CD4-positive, alpha-beta T cell treated with Interleukin-6 for 4 hours (primary cell): ENCODE data around the gene NUPR1.
"Not testable (repeated sequence)": the region's sequence is repeated elsewhere in the genome, so short reads cannot be mapped to it uniquely, and the experiment has no call there.

ENCODE experiments used
- DNase-seq: peaks from one replicate; pipeline ENCODE4 v3.0.0-alpha.2; 2020; ENCODE audit warnings: mixed read lengths

Gene NUPR1

DNA sequence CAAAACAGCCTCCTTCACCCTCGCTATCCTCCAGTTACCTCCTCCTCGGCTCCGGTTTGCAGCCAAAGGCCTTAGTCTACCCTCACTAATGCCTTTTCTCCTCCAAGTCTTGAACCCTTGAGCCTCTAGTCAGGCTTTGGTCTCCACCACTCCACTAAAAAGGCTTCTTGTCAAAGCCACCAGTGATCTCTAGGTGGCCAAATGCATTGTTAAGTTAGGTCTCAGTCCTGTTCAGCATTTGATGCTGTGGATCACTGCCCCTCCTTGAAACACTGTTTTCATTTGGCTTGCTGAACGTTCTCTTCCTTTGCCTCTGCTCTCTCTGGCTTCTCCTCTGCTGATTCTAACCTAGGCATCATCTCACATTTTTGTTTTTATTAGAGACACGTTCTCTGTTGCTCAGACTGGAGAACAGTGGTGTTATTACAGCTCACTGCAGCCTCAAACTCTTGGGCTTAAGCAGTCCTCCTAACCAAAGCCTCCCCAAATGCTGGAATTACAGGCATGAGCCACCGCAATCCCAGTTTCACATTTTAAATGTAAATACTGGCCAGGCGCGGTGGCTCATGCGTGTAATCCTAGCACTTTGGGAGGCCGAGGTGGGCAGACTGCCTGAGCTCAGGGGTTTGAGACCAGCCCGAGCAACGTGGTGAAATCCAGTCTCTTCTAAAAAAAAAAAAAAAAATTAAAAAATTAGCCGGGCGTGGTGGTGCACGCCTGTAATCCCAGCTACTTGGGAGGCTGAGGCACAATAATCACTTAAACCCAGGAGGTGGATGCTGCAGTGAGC is 16.1 kb upstream of the NUPR1 start:
- no peak for DNase-seq

DNA sequence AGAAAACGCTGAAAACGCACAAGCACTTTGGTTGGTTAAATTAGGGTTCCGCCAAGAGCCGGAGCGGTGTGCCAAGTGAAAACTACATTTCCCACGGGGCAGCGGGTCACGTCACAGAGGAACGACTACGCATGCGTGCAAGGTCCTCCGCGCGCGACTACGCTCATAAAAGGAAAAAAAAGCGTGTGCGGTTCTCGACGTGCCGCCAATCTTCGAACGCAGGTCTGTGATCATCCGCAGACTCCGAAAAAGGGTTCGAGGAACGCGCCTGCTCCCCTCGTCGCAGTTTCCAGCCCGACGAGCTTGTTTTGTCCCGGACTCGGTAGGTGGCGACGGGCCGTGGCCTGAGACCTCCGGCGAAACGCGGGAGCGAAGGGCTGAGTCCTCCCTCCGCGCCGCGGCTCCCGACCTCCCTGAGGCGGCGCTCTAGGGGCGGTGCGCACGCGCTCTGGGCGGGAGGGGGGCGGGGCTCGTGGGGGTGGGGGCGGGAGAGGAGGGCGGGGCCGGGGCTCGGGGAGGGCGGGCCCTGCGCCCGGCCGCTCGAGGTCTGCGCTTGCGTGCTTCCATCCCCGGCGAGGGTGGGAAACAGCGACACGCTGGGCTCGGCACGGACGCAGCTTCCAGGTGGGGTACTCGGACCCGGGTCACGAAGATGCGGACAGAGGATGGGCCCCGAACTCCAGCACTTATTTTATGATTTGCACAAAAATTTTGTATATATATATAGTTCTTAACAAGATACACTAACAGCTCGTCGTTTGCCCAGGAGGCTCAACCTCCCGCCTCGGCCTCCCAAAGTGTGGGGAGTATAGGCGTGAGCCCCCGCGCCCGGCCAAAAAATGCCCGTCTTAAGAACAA is 15.2 kb upstream of the NUPR1 start, which contains the start of gene SGF29:
Gene SGF29 (plus strand): TSS at position 145 of the 858 bp plus-strand sequence. CDS start 27,150 bp downstream, outside the sequence.
- DNase-seq = peak; percentile 94

DNA sequence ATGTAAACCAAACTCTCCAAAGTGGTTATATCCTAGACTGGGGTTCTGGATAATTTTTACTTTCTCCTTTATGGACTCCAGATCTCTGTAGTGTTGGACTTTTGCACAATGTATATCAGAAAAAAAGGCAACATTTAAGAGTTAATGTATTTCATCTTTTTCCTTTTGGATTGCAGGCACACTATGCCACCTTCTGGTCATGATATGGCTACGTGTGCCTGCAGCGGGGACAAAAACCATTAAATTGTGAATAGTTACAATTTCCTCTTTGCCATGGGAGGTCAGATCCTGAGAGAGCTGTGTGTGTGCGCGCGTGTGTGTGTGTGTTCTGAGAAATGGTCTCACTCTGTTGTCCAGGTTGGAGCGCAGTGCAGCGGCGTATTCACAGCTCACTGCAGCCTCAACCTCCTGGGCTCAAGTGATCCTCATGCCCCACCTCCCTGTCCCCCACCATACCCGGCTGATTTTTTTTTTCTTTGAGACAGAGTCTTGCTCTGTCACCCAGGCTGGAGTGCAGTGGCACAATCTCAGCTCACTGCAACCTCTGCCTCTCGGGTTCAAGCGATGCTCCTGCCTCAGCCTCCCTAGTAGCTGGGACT is 10.6 kb upstream of the NUPR1 start:
- peak; percentile 33 for DNase-seq

DNA sequence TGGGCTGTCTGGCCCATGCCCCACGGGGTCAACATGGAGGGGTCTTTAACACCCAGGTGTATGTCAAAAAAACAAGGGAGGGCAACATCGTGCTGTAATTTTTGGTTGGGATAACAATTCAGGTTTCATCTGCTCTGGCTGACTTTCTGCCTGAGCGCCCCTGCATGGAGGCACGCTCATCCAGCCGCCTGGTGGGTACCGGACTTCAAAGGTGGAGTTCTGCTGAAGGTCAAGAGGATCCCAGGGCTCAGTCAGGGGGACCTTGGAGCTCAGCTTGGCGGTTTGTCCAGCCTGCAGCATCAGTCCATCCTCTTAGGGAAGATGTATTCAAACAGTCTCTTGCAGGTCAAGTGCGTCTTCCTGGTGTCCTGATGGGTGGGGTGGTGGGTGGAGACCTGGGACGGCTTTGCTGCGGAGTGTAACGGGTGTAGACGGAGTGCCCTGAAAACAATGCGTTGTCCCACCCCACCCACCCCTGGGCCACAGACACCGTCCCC is 9.6 kb upstream of the NUPR1 start:
- no peak for DNase-seq

DNA sequence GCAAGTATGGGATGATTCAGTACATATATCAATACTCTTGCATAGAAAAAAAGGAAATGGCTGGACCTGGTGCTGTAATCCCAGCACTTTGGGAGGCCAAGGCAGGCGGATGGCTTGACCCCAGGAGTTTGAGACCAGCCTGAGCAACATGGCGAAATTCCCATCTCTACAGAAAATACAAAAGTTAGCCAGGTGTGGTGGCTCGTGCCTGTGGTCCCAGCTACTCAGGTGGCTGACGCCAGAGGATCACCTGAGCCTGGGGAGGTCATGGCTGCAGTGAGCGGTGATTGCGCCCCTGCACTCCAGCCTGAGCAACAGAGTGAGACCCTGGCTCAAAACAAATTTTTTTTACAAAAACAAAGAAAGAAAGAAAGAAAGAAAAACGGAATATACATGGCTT is 7.9 kb upstream of the NUPR1 start:
- DNase-seq = no peak

DNA sequence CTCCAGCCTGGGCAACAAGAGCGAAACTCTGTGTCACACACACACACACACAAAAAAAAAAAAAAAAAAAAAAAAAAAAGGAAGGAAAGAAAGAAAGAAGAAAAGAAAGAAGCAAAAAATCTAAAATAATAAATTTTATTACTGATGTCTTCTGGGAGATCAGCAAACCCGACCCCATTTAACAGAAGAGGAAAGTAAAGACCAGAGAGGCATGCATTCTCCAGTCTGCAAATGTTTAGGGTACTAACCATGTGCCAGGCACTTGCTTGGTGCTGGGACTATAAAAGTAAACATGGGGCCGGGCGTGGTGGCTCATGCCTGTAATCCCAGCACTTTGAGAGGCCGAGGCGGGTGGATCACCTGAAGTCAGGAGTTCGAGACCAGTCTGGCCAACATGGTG is 7.2 kb upstream of the NUPR1 start:
- not testable (repeated sequence) for DNase-seq

DNA sequence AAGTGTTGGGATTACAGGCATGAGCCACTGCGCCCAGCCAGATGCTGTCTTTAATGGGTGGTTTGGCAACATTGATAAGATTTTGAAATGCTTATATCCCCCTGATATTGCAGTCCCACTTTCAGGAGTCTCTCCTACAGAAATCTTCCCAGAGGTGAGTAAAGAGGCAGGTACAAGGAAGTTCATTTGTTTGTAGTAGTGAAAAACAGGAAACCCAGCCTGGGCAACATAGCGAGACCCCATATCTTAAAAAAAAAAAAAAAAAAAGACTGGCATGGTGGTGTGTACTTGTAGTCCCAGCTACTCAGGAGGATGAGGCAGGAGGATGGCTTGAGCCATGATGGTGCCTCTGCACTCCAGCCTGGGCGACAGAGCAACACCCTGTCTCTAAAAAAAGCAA is 6.2 kb upstream of the NUPR1 start:
- DNase-seq = no peak

DNA sequence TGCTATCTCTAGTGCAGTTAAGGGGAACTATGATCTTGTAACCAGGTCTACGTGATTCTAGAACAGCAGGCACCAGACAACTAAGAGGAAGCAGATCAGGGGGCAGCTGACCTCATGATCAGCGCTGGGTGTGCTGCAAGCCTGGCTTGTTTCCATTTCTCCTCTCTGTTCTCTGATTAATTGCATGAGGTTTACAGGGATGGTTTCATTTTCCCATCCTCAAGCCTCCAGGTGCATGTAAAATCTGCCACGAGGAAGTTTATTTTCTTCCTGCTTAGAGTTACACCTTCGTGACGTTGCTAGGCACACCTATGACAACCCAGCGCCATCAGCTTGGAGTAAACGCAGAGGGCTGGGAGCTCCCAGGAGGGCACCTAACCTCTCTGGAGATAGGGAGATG is 4.3 kb upstream of the NUPR1 start:
- DNase-seq = no peak

DNA sequence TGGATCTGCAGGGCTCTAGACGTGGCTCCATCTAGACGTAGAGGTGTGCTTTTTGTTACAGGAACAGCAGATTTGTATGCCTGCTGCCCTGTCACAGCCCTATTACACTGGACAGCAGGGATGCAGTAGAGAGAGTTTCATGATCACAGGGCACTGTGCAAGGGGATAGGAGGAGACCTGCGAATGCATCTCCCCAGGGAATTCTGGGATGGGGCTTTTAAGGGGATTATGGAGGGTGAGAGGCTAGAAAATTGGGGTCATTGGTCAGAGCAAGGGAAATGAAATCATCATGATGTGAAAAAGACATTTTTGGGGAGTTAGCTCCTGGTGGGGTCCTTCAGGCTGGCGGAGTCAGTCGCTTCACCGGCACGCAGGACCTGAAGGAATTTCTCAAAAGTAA is 3.9 kb upstream of the NUPR1 start:
- DNase-seq = no peak

DNA sequence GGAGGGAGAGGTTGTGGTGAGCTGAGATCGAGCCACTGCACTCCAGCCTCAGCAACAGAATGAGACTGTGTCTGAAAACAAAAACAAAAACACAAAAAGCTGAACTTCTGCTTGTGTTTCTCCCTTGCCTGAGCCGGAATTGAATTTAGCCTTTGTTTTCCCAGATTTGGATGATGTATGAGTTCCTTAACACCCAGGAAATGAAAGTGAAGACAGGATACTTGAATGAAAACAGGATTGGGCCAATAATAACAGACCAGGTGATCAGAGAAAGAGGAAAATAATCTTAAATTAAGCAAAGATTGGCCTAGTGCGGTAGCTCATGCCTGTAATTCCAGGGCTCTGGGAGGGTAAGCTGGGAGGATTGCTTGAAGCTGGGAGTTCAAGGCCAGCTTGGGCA is 1.6 kb upstream of the NUPR1 start:
- DNase-seq = no peak

DNA sequence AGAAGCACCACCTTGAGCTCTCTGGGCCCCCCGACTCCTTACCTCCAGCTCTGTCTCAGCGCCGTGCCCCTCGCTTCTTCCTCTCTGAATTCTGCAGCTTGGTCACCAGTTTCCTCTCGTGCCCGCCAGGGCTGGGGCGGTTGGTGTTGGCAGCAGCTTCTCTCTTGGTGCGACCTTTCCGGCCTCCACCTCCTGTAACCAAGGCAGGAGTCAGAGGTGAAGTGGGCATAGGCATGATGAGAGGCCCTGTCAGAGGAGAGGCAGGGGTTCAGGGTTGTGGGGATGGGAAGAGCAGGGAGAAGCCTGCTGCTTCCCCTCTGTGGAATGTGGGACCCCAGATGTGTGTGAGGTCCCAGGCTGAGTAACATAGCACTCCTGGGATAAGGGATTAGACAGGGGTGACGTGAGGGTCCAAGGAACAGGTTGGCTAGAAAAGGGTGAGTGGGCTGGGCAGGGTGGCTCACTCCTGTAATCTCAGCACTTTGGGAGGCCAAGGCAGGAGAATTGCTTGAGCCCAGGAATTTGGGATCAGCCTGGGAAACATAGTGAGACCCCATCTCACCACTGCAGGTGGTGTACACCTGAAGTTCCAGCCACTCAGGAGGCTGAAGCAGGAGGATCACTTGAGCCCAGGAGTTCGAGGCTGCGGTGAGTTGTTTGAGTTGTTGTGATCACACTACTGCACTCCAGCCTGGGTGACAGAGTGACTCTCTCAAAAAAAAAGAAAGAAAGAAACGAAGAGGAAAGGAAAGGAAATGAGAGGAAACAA is 626 bp downstream of the NUPR1 start:
- DNase-seq = no peak

DNA sequence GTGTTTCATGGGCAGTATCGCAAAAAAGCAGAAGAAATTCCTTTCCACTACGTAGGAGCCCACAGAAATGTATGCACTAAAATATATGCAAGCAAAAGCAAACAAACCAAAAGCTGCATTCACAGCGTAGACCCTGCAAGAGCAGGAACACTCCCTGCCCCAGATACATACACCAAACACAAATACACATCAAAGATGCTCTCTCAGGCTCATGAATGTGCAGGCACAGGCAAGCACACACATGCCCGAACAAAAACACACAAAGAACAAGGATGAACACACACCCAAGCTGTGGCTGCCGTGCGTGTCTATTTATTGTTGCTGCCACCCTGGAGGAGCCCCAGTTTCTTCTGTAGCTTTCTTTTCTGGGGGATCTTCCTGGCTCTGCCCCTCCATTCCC is 1.7 kb downstream of the NUPR1 start:
- DNase-seq = no peak

DNA sequence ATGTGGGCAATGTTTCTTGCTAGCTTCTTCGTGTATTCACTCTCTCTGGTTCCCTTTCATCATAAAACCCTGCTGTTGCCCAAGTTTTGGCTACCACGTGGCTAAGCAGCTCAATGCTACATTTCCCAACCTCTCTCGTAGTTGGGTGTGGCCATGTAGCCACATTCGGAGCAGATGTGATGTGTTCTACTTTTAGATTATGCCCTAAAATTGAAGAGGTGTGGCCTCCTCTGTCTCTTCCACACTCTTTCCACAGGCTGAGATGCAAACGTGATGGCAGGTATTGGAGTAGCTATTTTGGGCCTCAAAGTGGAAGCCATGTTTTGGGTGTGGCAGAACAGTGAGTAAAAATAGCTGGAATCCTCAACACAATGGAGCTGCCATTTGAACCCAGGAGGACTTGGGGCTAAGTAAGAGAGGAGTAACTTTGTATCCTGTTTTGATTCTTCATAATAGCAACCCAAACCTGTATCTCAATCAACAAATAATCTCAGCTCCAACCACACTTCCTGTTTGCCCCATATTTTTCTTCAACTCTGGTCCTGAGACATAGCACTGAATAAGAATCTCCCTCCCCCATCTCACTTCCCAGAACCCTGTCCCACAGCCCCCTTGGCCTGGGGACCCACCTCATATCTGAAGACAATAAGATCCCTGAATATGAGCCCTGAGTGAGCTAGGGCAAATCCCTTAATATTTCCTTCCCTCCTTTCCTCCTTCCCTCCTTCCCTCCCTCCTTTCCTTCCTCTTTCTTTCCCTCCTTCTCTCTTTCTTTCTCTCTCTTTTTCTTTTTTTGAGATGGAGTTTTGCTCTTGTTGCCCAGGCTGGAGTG is 4.0 kb downstream of the NUPR1 start:
- peak; percentile 19 for DNase-seq

DNA sequence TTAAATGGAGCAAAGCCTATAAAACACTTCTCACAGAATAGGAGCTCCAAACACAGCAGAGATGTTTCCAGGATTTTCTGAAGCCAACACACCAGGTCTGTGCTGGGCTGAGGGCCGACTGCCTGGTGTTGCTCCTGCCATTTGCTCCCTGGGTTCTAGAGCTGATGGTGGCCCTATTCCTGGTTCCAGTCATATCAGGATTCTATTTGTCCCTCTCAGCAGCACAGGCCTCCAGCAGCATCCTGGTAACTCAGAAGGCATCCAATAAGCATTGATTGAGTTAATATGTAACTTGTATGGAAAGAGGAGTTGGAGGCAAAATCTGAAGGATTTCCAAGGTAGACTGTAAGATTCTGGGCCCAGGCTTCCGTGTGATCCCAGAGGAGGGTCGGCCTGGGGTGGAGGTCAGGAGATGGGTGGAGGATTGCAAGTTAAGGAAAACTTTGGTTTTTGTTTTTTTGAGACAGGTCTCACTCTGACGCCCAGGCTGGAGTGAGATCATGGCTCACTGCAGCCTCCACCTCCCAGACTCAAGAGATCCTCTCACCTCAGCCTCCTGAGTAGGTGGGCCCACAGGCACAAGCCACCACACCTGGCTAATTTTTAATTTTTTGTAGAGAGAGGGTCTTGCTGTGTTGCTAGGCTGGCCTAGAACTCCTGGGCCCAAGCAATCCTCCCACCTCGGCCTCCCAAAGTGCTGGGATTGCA is 5.7 kb downstream of the NUPR1 start:
- DNase-seq = no peak

DNA sequence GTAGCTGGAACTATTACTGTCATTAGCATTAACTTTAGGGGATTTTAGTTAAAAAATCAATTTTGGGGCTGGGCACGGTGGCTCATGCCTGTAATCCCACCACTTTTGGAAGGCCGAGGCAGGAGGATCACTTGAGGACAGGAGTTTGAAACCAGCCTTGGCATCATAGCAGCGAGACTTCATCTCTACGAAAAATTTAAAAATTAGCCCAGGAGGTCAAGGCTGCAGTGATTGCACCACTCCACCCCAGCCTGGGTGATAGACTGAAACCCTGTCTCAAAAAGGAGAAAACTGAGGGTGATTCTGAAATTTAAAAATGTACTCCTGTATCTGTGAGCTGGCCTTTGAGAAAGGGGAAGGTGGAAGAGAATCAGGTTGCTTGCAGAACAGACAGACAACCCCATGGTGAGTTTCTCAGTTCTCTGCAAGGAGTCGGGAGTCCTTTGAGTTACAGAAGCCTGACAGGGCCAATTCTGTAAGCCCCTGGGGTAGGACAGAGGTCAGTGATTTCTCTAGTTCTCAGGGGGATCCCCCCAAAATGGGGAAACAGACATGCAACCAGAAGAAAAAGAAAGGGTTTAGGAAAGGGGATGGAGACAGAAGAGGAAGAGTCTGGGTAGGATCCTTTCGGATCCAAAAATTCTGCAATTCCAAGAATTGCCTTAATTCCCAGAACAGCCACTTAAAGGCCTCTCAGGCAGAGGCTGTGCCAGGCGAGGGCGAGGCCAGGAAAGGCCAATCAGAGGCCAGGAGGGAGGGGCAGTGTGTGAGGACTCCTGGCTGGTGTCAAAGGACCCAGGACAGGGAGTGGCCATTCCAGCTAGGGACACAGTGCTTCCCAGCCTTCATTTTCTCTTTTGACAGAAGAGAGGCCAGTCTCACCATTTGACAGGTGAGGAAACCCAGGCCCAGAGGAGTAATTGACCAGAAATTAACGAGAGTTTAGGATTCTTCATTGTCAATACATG is 6.7 kb downstream of the NUPR1 start:
- no peak for DNase-seq

DNA sequence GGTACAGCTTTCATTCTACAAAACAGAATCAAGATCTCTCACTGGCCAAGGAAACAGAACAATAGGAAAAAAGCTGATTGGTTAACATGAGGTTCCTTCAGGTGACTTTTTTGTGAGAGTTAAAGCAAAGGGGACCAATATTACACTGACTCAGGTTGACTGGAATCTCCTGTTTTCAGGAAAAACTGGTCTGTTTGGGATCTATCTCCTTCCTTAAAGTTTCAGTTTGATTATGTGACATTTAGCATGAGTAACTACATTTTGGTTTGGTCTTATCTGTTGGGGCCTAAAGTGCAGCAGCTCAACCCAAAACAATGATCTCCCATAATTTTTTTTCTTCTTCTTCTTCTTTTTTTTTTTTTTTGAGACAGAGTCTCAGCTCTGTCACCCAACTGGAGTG is 9.7 kb downstream of the NUPR1 start:
- no peak for DNase-seq

DNA sequence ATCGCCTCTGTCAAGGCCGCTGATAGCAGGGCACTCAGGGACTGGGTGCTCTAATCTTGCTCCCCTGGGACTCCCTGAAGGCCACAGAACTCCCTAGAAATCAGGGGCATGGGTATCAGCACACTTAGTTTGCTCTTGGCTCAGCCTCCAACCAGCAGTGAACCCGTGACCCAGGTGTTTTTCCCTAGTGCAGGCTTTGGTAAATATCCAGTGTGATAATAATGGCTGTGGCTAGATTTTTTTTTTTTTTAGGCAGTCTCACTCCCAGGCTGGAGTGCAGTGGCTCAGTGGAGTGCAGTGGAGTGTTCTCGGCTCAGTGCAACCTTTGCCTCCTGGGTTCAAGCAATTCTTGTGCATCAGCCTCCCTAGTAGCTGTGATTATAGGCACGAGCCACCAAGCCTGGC is 10.3 kb downstream of the NUPR1 start:
- no peak for DNase-seq

DNA sequence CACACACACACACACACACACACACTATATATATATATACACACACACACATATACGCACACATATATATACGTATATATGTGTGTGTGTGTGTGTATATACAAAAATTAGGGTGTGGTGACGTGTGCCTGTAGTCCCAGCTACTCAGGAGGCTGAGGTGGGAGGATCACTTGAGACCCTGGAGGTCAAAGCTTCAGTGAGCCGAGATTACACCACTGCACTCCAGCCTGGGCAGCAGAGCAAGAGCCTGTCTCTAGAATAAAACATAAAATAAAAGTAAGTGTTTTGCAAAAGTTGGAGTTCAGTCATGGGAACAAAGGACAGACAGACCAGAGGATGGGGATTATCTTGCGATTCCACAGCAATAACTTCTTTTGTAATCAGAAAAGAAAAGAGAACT is 10.8 kb downstream of the NUPR1 start:
- DNase-seq = no peak

DNA sequence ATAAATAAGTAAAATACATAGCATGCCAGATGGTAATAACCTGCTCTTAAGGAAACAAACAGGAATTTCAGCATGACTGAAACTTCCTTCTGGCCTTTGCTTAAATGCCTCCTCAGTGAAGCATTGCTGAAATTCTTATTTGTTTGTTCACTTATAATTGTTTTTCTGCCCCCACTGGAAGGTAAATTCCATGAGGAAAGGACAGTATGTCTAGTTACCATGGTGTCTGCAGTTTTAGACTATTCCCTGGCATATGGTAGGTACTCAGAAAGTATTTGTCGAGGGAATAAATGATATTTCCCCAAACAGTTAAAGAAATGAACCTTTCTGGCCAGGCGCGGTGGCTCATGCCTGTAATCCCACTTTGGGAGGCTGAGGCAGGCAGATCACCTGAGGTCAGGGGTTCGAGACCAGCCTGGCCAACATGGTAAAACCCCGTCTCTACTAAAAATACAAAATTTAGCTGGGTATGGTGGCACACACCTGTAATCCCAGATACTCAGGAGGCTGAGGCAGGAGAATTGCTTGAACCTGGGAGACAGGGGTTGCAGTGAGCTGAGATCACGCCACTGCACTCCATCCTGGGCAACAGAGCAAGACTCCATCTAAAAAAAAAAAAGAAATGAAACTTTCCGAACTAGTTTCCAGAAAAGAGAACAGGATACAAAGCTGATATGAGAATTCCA is 11.5 kb downstream of the NUPR1 start:
- not testable (repeated sequence) for DNase-seq
